ENCODE data around the gene HSPA1B.

DNA sequence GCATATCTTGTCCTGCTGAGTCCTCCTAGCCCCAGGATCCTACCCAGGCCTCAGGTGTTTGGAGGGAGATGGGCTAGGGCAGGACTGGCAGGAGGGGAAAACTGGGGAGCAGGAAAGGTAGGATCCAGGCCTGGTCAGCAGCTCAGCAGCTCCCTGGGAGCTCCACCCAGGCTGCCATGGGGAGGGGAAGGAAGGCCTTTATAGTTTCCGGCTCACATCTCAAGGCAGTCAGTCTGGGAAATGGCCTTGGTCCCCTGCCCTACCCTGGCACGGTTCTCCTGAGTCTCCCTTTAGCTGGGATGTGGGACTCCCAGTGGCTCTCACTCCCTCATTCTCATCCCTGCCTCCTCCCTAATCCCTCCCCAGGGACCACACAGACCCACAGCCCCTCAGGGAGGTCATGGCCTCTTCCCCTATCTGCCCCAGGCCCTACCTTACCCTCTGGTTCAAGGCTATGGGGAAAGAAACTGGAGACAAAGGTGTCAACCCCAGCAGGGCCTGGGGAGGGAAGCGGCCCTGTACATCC, 49.6 kb downstream of the HSPA1B start:
- no peak for TF ChIP-seq SP1 (IDR thresholded peaks at IDR 0.05)
- TF ChIP-seq HDGF (IDR thresholded peaks at IDR 0.05; ENCODE audit: borderline replicate concordance), result no peak
